Mononuclear cell (primary cell): ENCODE measurements around the gene XG. TPM values are rescaled to one million over a fixed set of nuclear protein-coding genes. Genes with fewer than 3 reads are reported as not detected.

Experiments used
- H3K27me3 ChIP-seq: 2 replicates; pipeline ENCODE4 v1.6.0; 2011; ENCODE audit warnings: low read length, control low read depth; ENCODE audit not compliant: insufficient read depth
- H3K4me1 ChIP-seq: 2 replicates; pipeline ENCODE4 v1.5.1; 2011; ENCODE audit warnings: mild to moderate bottlenecking, low read length, control low read depth; ENCODE audit not compliant: insufficient read depth
- H3K4me3 ChIP-seq: 2 replicates; pipeline ENCODE4 v1.5.1; 2011; ENCODE audit warnings: mild to moderate bottlenecking, low read length, moderate library complexity
- H3K9me3 ChIP-seq: 2 replicates; pipeline ENCODE4 v1.5.1; 2011; ENCODE audit warnings: low read depth, mild to moderate bottlenecking, control low read depth, low read length
- total RNA-seq: library from RNA; depleted of rRNA; stranded (reverse); fragments of >200 nt; gene quantifications from one replicate; pipeline ENCODE4 v1.2.3, GENCODE V29; 2012

Gene XG
- total RNA-seq, 1 donor: 0.10 TPM

- no peaks in the 10 kb centered on the region for H3K9me3 ChIP-seq
- H3K27me3 ChIP-seq: no peaks in the 10 kb centered on the region
- H3K4me1 ChIP-seq: no peaks in the 10 kb centered on the region
- no peak overlapping the region for H3K4me3 ChIP-seq
Observed at GRCh38 chrX:2846992-2847391, 95.2 kb downstream of the XG start.

- Histone ChIP-seq H3K9me3 (no peaks in the 10 kb centered on the region), H3K4me3 (no peak overlapping the region), H3K27me3 (no peaks in the 10 kb centered on the region), H3K4me1 (no peaks in the 10 kb centered on the region)
Observed at GRCh38 chrX:2848871-2849301, 97.0 kb downstream of the XG start.

- H3K27me3 ChIP-seq: no peaks in the 10 kb centered on the region
- no peaks in the 10 kb centered on the region for H3K9me3 ChIP-seq
- H3K4me1 ChIP-seq: no peaks in the 10 kb centered on the region
- no peak overlapping the region for H3K4me3 ChIP-seq
Observed at GRCh38 chrX:2854918-2855317, 103.1 kb downstream of the XG start.

DNA sequence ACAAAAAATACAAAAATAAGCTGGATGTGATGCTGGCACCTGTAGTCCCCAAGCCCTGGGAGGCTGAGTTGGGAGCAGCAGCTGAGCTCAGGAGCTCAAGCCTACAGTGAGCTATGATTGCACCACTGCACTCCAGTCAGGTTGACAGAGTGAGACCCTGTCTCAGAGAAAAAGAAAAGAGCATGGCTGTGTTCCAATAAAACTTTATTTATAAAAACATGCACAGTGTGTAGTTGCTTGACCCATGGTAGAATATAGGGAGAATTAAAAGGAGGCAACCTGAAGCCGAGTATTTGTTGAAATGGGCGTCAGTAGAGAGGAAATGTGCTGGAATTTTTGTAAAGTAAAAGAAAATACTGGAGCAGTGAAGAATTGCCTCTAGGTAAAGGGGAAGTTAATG, 103.9 kb downstream of the XG start:
- Histone ChIP-seq H3K4me1 (no peaks in the 10 kb centered on the region), H3K4me3 (no peak overlapping the region), H3K27me3 (no peaks in the 10 kb centered on the region), H3K9me3 (no peaks in the 10 kb centered on the region)

GRCh38 chrX:2857566-2857965, 105.7 kb downstream of the XG start:
- H3K4me1 ChIP-seq: no peaks in the 10 kb centered on the region
- H3K9me3 ChIP-seq: no peaks in the 10 kb centered on the region
- H3K4me3 ChIP-seq: no peak overlapping the region
- no peaks in the 10 kb centered on the region for H3K27me3 ChIP-seq

DNA sequence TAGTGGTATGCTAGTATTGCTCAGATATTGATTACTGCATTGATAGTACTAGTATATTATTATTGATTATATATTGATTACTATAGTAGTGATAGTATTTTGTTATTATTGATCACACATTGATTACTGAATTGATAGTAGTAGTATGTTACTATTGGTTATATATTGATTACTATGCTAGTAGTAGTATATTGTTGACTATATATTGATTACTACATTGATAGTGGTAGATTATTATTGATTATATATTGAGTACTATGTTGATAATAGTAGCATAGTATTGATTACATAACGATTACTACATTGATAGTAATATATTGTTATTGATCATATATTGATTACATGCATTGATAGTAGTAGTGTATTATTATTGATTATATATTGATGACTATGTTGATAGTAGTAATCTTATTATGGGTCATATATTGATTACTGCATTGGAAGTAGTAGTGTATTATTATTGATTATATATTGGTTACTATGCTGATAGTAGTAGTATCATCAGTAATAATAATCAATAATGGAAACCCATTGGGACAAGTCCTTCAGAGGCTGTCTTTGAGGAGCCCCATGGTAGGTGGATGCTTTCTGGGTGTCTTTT, 107.5 kb downstream of the XG start:
- Histone ChIP-seq H3K9me3 (no peaks in the 10 kb centered on the region), H3K27me3 (no peaks in the 10 kb centered on the region), H3K4me1 (no peaks in the 10 kb centered on the region), H3K4me3 (no peak overlapping the region)

DNA sequence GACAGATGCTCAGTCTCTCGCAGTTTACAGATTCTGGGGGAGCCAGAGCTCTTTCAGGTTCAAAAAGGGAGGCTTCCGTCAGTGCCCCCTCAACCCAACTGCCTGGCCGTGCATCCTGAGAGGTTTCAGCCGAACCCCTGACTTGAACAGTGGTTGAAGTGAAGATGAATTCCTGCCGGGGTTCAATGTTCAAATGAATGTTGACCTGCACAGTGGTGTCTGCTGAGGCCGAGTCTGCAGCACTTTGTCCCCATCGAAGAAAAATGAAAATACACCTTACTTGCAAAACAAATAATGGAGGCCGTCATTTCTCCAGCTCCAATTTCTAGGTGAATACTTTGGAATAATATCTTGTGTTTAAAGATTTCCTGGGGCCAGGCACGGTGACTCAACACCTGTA, 110.6 kb downstream of the XG start:
- Histone ChIP-seq H3K9me3 (no peaks in the 10 kb centered on the region), H3K4me1 (no peaks in the 10 kb centered on the region), H3K27me3 (no peaks in the 10 kb centered on the region), H3K4me3 (no peak overlapping the region)

DNA sequence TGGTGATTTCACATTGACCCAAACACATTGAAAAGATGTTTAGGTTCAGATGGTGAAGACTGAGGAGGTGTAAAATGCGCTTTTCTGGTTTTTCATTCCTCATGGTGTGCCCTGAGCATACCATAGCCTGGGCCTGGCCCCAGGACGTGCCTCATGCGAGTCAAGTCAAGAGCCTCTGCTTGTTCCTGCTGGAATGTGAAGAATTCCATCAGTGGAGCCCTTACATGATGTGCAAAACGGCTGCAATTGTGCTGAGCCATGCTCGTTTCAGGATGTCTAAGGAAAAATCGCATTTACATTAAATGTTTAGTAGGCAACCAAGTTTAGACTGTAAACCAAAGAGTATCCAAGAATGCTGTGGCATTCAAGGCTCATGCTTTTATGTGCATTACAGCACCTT, 111.8 kb downstream of the XG start:
- no peaks in the 10 kb centered on the region for H3K27me3 ChIP-seq
- no peak overlapping the region for H3K4me3 ChIP-seq
- no peaks in the 10 kb centered on the region for H3K9me3 ChIP-seq
- no peaks in the 10 kb centered on the region for H3K4me1 ChIP-seq

Other genes with a start within 250 kb of the XG start
- gene CD99, start 60.7 kb upstream of the XG start, total RNA-seq: 184 TPM
- not detected for gene GYG2, start 76.9 kb downstream of the XG start, total RNA-seq
- gene ARSD, start 177.3 kb downstream of the XG start, total RNA-seq: 7.3 TPM